Vagina (tissue), 2 donors: ENCODE measurements around the gene LCE1D. TPM values are rescaled to one million over a fixed set of nuclear protein-coding genes. Genes with fewer than 3 reads are reported as not detected.

Experiments used
- DNase-seq, 2 donors: peaks; one replicate each; pipeline ENCODE4 v3.0.0-alpha.2; 2017; ENCODE audit errors: extremely low spot score in 2 of 2
- H3K27ac ChIP-seq: fragments of 200-600 bp; sonication (generic); one replicate; pipeline ENCODE4 v1.5.1; 2019
- H3K27me3 ChIP-seq: fragments of 200-600 bp; sonication (generic); one replicate; pipeline ENCODE4 v1.5.1; 2019
- H3K36me3 ChIP-seq, 2 donors: fragments of 200-600 bp; sonication (generic); one replicate each; pipeline ENCODE4 v1.5.1; 2017 to 2019
- H3K4me1 ChIP-seq: fragments of 200-600 bp; sonication (generic); one replicate; pipeline ENCODE4 v1.5.1; 2019
- H3K4me3 ChIP-seq, 2 donors: fragments of 200-600 bp; sonication (generic); 1 replicate in 1 of 2; 2 replicates in 1 of 2; pipeline ENCODE4 v1.5.1; 2016 to 2019
- H3K9me3 ChIP-seq: fragments of 200-600 bp; sonication (generic); one replicate; pipeline ENCODE4 v1.5.1; 2019
- POLR2A ChIP-seq, 2 donors: fragments of 450-650 bp; IDR thresholded peaks; one replicate each; pipeline ENCODE4 v1.6.1; 2017; ENCODE audit warnings: antibody characterized with exemption in 2 of 2, mild to moderate bottlenecking in 2 of 2, moderate library complexity in 2 of 2
- POLR2AphosphoS5 ChIP-seq, 2 donors: sonication (generic); formaldehyde crosslinking; IDR thresholded peaks; one replicate each; pipeline ENCODE4 v1.9.0; 2017; ENCODE audit warnings: antibody characterized with exemption in 2 of 2, mild to moderate bottlenecking in 2 of 2, low read depth in 1 of 2; ENCODE audit not compliant: insufficient read depth in 1 of 2
- intact Hi-C: fragments of 100-400 bp; cut with DNase I; formaldehyde crosslinking; loops from one replicate; pipeline ENCODE4 v1.15.1; 2023
- total RNA-seq: library from RNA; depleted of rRNA; stranded (reverse); fragments of >200 nt; gene quantifications from one replicate; pipeline ENCODE4 v1.2.3, GENCODE V29; 2016
- TF ChIP-seq, protein P1 (sequence below), 3 experiments: fragments of 450-650 bp in 2 of 3; fragments of 200-600 bp in 1 of 3; sonication (generic) in 1 of 3; IDR thresholded peaks; one replicate each; pipeline ENCODE4 v1.5.1; 2017 to 2019; ENCODE audit warnings: antibody characterized with exemption in 3 of 3, mild to moderate bottlenecking in 2 of 3, moderate library complexity in 2 of 3

LCE1D gene
- total RNA-seq, 1 donor from 2014 or later = not detected

DNA sequence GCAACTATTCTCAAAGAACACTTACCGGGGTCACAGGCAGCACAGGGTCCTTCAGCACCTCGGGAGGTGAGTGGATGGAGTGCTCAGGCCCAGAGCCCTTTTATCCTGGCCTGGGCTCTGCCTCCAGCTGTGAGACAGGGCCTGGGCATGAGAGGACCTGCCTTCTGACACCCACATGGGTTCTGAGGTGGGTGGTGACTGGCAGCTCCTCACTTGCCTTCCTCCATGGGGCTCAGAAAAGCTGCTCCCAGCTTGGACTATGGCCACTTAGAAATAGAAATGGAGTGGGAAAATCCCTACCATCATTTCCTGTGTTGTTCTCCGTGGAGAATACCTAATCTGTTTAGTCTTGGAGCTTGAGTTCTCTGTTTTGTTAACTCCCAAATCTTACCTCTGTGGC lies 10.1 kb downstream of the LCE1D start, which contains the start of gene LCE1C:
TSS of gene LCE1C (minus strand) at position 76 of the 400 bp plus-strand sequence. CDS start 1,173 bp downstream, outside the sequence.
- DNase-seq = no peak
- Histone ChIP-seq H3K4me1 (no peaks in the 10 kb centered on the region), H3K27ac (no peak within 1 kb of the TSS), H3K36me3 (no peaks in the 10 kb centered on the region), H3K4me3 (no peak within 1 kb of the TSS), H3K27me3 (no peaks in the 10 kb centered on the region), H3K9me3 (no peaks in the 10 kb centered on the region)
- intact Hi-C loops = no loop called here
- TF ChIP-seq POLR2AphosphoS5 (IDR thresholded peaks at IDR 0.05; ENCODE audit: insufficient read depth in 1 of 2, low read depth in 1 of 2) (no peak), POLR2A (IDR thresholded peaks at IDR 0.05) (no peak)
- TF ChIP-seq, protein P1, sequence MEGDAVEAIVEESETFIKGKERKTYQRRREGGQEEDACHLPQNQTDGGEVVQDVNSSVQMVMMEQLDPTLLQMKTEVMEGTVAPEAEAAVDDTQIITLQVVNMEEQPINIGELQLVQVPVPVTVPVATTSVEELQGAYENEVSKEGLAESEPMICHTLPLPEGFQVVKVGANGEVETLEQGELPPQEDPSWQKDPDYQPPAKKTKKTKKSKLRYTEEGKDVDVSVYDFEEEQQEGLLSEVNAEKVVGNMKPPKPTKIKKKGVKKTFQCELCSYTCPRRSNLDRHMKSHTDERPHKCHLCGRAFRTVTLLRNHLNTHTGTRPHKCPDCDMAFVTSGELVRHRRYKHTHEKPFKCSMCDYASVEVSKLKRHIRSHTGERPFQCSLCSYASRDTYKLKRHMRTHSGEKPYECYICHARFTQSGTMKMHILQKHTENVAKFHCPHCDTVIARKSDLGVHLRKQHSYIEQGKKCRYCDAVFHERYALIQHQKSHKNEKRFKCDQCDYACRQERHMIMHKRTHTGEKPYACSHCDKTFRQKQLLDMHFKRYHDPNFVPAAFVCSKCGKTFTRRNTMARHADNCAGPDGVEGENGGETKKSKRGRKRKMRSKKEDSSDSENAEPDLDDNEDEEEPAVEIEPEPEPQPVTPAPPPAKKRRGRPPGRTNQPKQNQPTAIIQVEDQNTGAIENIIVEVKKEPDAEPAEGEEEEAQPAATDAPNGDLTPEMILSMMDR (IDR thresholded peaks at IDR 0.05) = no peak

DNA sequence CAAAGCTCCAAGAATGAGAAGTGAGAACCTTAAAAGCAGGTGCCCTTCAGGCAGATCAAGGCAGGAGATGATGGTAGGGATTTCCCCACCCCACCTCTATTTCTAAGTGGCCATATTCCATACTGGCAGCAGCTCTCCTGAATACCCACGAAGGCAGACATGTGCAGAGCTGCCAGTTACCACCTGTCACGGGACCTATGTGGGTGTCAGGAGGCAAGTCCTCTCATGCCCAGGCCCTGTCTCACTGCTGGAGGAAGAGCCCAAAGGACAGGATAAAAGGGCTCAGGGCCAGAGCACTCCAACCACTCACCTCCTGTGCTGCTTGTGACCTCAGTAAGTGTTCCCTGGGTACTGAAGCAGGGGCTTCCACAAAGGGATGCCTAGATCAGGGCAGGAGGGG lies 14.5 kb downstream of the LCE1D start:
- H3K9me3 ChIP-seq = no peaks in the 10 kb centered on the region
- no peak for DNase-seq
- intact Hi-C loops = no loop called here
- no peaks in the 10 kb centered on the region for H3K36me3 ChIP-seq
- TF ChIP-seq, protein P1 (IDR thresholded peaks at IDR 0.05) = no peak
- no peak for TF ChIP-seq POLR2AphosphoS5 (IDR thresholded peaks at IDR 0.05; ENCODE audit: insufficient read depth in 1 of 2, low read depth in 1 of 2)
- H3K27me3 ChIP-seq = no peaks in the 10 kb centered on the region
- H3K27ac ChIP-seq = no peak overlapping the region
- H3K4me1 ChIP-seq = no peaks in the 10 kb centered on the region
- no peak overlapping the region for H3K4me3 ChIP-seq

DNA sequence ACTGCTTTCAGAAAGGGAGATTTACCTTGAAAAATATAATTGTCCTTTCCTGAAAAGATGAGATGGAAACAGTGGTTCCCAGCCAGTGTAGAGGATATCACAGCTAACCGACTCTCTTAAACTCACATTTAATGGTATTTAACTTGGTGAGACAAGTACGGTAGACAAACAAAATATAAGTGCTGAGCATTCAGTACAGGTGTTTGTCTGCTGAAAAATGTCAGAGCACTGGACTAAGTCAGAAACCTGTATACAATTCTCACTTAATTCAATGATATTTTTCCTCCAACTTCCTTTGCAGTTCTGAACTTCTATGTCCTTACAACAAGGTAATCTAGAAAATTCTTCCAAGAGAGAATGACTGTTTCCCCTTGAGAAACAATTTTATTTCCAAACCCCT lies 15.2 kb downstream of the LCE1D start, which contains the start of gene LCE1B:
TSS of gene LCE1B (plus strand) at position 301 of the 400 bp plus-strand sequence. CDS start 476 bp downstream, outside the sequence.
- Histone ChIP-seq H3K9me3 (no peaks in the 10 kb centered on the region), H3K36me3 (no peaks in the 10 kb centered on the region), H3K4me3 (no peak within 1 kb of the TSS), H3K27me3 (no peaks in the 10 kb centered on the region), H3K27ac (no peak within 1 kb of the TSS), H3K4me1 (no peaks in the 10 kb centered on the region)
- DNase-seq = no peak
- intact Hi-C loops = no loop called here
- TF ChIP-seq POLR2A (IDR thresholded peaks at IDR 0.05) = no peak
- TF ChIP-seq, protein P1 (IDR thresholded peaks at IDR 0.05) = no peak
- no peak for TF ChIP-seq POLR2AphosphoS5 (IDR thresholded peaks at IDR 0.05; ENCODE audit: insufficient read depth in 1 of 2, low read depth in 1 of 2)

DNA sequence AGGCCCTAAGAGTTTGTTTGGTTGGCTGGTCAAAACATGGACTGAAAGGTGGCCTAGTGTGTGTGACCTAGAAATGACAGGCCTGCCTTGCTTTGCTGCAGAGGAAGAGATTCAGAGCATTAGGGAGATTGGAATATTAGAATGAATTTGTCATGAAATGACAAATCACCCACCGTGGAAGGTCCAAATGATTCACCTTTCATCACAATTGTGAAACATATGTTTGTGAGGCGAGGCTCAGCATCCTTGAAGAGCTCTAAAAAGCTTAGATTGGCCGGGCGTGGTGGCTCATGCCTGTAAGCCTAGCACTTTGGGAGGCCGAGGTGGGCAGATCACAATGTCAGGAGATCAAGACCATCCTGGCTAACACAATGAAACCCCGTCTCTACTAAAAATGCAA lies 20.8 kb downstream of the LCE1D start:
- H3K36me3 ChIP-seq = no peaks in the 10 kb centered on the region
- intact Hi-C loops = no loop called here
- H3K4me3 ChIP-seq = no peak overlapping the region
- no peaks in the 10 kb centered on the region for H3K27me3 ChIP-seq
- no peak for TF ChIP-seq POLR2AphosphoS5 (IDR thresholded peaks at IDR 0.05; ENCODE audit: insufficient read depth in 1 of 2, low read depth in 1 of 2)
- no peak overlapping the region for H3K27ac ChIP-seq
- DNase-seq = no peak
- H3K9me3 ChIP-seq = no peaks in the 10 kb centered on the region
- no peaks in the 10 kb centered on the region for H3K4me1 ChIP-seq

DNA sequence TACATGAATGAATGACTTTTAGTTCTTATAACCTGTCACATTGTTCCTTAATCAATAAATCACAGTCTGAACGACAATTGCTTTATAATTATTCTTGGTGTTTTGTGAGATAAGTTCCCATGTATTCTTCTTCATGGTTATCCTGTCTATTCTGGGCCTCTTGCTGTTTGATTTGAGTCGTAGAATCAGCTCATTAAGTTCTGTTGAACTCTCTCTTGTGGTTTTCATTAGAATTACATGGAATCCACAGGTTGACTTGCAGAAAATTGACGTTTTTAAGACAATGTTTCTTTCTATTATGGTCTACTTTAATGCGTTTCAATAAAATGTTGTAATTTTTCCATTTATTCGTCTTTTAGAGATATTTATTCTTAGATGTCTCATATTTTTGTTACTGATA lies 26.8 kb downstream of the LCE1D start:
- no peak overlapping the region for H3K4me3 ChIP-seq
- H3K27ac ChIP-seq = no peak overlapping the region
- H3K27me3 ChIP-seq = no peaks in the 10 kb centered on the region
- no peaks in the 10 kb centered on the region for H3K4me1 ChIP-seq
- TF ChIP-seq, protein P1 (IDR thresholded peaks at IDR 0.05) = no peak
- no peak for TF ChIP-seq POLR2A (IDR thresholded peaks at IDR 0.05)
- TF ChIP-seq POLR2AphosphoS5 (IDR thresholded peaks at IDR 0.05; ENCODE audit: insufficient read depth in 1 of 2, low read depth in 1 of 2) = no peak
- H3K9me3 ChIP-seq = no peaks in the 10 kb centered on the region
- no peak for DNase-seq
- H3K36me3 ChIP-seq = no peaks in the 10 kb centered on the region
- intact Hi-C loops = no loop called here
